Fibroblast of lung (primary cell): ENCODE measurements around the gene MAP2K5. TPM values are rescaled to one million over a fixed set of nuclear protein-coding genes. Genes with fewer than 3 reads are reported as not detected.

Experiments used
- DNase-seq, 2 donors: peaks; one replicate each; pipeline versions ENCODE4 v3.0.0 to v3.0.0-alpha.2; 2010; ENCODE audit warnings: low read depth in 2 of 2
- H2AFZ ChIP-seq: 2 replicates; pipeline ENCODE4 v1.5.1; 2012; ENCODE audit warnings: low read length, control low read depth, inconsistent platforms
- H3K27ac ChIP-seq: 2 replicates; pipeline ENCODE4 v1.5.1; 2011; ENCODE audit warnings: low read length, control low read depth; ENCODE audit not compliant: insufficient read depth
- H3K27me3 ChIP-seq: 2 replicates; pipeline ENCODE4 v1.5.1; 2011; ENCODE audit warnings: mild to moderate bottlenecking, low read length; ENCODE audit not compliant: control insufficient read depth, insufficient read depth
- H3K36me3 ChIP-seq: 2 replicates; pipeline ENCODE4 v1.5.1; 2011; ENCODE audit warnings: low read length; ENCODE audit not compliant: control insufficient read depth, insufficient read depth
- H3K4me1 ChIP-seq: 2 replicates; pipeline ENCODE4 v1.5.1; 2011; ENCODE audit warnings: low read length; ENCODE audit not compliant: control insufficient read depth, insufficient read depth; ENCODE audit errors: extremely low read depth
- H3K4me2 ChIP-seq: 2 replicates; pipeline ENCODE4 v1.5.1; 2011; ENCODE audit warnings: low read length, control low read depth; ENCODE audit not compliant: insufficient read depth; ENCODE audit errors: extremely low read depth
- H3K4me3 ChIP-seq, 4 experiments: fragments of 200-600 bp in 1 of 4; sonication (generic) in 1 of 4; replicated peaks in 1 of 4; 2 replicates each; pipeline ENCODE4 v1.5.1; 2011 to 2016; ENCODE audit warnings: low read length in 4 of 4, low read depth in 3 of 4, mild to moderate bottlenecking in 3 of 4, control low read depth in 2 of 4, inconsistent platforms in 1 of 4, mixed read lengths in 1 of 4; ENCODE audit not compliant: insufficient read depth in 1 of 4; ENCODE audit errors: control extremely low read depth in 1 of 4
- H3K79me2 ChIP-seq: 2 replicates; pipeline ENCODE4 v1.5.1; 2012; ENCODE audit warnings: mild to moderate bottlenecking, low read length, inconsistent platforms; ENCODE audit not compliant: control insufficient read depth, insufficient read depth
- H3K9ac ChIP-seq: 2 replicates; pipeline ENCODE4 v1.5.1; 2011; ENCODE audit warnings: mild to moderate bottlenecking, low read length, control low read depth; ENCODE audit not compliant: insufficient read depth
- H3K9me3 ChIP-seq: 2 replicates; pipeline ENCODE4 v1.5.1; 2012; ENCODE audit warnings: low read depth, low read length; ENCODE audit not compliant: control insufficient read depth, insufficient read depth
- H4K20me1 ChIP-seq: 2 replicates; pipeline ENCODE4 v1.5.1; 2011; ENCODE audit warnings: low read length; ENCODE audit not compliant: control insufficient read depth, insufficient read depth; ENCODE audit errors: extremely low read depth
- EZH2 ChIP-seq: IDR thresholded peaks from 2 replicates; pipeline ENCODE4 v1.5.1; 2012; ENCODE audit warnings: low read length, control low read depth, mild to moderate bottlenecking; ENCODE audit errors: missing control alignments
- polyA plus RNA-seq, 2 donors: library from polyadenylated mRNA; depleted of rRNA in 1 of 2; stranded (reverse) in 1 of 2; unstranded in 1 of 2; fragments of >200 nt; gene quantifications; 2 replicates each; pipeline ENCODE4 v1.2.1, GENCODE V29; 2011 to 2012; ENCODE audit warnings: missing spikeins in 1 of 2
- total RNA-seq: library from RNA; depleted of rRNA; stranded (reverse); fragments of >200 nt; gene quantifications from 2 replicates; pipeline ENCODE4 v1.2.1, GENCODE V29; 2014
- TF ChIP-seq, protein P1 (sequence below), 2 donors: IDR thresholded peaks in 1 of 2; conservative IDR thresholded peaks in 1 of 2; 1 replicate in 1 of 2; 2 replicates in 1 of 2; pipeline ENCODE4 v1.5.1; 2011 to 2012; ENCODE audit warnings: low read length in 2 of 2, control low read depth in 1 of 2, inconsistent platforms in 1 of 2, low read depth in 1 of 2, mild to moderate bottlenecking in 1 of 2

The MAP2K5 gene
- total and polyA plus RNA-seq, 2 donors (not counting 1 experiment from before 2014, with no cell fraction given): 5.7 to 10.2 TPM

- Histone ChIP-seq H3K4me1 (no peaks in the 10 kb centered on the region), H3K9me3 (no peaks in the 10 kb centered on the region), H3K79me2 (no peaks in the 10 kb centered on the region), H3K4me2 (no peak overlapping the region), H3K36me3 (no peaks in the 10 kb centered on the region), H3K4me3 (no peak overlapping the region), H2AFZ (no peak overlapping the region), H3K27me3 (no peaks in the 10 kb centered on the region), H3K27ac (no peak overlapping the region), H4K20me1 (no peaks in the 10 kb centered on the region), H3K9ac (no peak overlapping the region)
- TF ChIP-seq, protein P1, sequence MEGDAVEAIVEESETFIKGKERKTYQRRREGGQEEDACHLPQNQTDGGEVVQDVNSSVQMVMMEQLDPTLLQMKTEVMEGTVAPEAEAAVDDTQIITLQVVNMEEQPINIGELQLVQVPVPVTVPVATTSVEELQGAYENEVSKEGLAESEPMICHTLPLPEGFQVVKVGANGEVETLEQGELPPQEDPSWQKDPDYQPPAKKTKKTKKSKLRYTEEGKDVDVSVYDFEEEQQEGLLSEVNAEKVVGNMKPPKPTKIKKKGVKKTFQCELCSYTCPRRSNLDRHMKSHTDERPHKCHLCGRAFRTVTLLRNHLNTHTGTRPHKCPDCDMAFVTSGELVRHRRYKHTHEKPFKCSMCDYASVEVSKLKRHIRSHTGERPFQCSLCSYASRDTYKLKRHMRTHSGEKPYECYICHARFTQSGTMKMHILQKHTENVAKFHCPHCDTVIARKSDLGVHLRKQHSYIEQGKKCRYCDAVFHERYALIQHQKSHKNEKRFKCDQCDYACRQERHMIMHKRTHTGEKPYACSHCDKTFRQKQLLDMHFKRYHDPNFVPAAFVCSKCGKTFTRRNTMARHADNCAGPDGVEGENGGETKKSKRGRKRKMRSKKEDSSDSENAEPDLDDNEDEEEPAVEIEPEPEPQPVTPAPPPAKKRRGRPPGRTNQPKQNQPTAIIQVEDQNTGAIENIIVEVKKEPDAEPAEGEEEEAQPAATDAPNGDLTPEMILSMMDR (conservative IDR thresholded peaks at IDR 0.05 in 1 of 2, IDR thresholded peaks at IDR 0.05 in 1 of 2; ENCODE audit: low read depth in 1 of 2, low read length in 2 of 2): no peak
- TF ChIP-seq EZH2: no peak
- DNase-seq: peak in 1 of 2 donors; percentile 6
These were observed 157.5 kb downstream of the MAP2K5 start for GRCh38 chr15:67700023-67700422.

- no peaks in the 10 kb centered on the region for H3K4me1 ChIP-seq
- no peak overlapping the region for H3K27ac ChIP-seq
- no peaks in the 10 kb centered on the region for H3K27me3 ChIP-seq
- DNase-seq: peak; percentile 42 to 52
- H3K9ac ChIP-seq: no peak overlapping the region
- no peak overlapping the region for H2AFZ ChIP-seq
- H3K4me3 ChIP-seq: no peak overlapping the region
- H3K79me2 ChIP-seq: no peaks in the 10 kb centered on the region
- no peaks in the 10 kb centered on the region for H3K36me3 ChIP-seq
- H3K9me3 ChIP-seq: no peaks in the 10 kb centered on the region
- no peaks in the 10 kb centered on the region for H4K20me1 ChIP-seq
- no peak overlapping the region for H3K4me2 ChIP-seq
- no peak for TF ChIP-seq EZH2
- TF ChIP-seq, protein P1 (conservative IDR thresholded peaks at IDR 0.05 in 1 of 2, IDR thresholded peaks at IDR 0.05 in 1 of 2; ENCODE audit: low read depth in 1 of 2, low read length in 2 of 2): no peak
These were observed 159.2 kb downstream of the MAP2K5 start for GRCh38 chr15:67701669-67702068.

DNA sequence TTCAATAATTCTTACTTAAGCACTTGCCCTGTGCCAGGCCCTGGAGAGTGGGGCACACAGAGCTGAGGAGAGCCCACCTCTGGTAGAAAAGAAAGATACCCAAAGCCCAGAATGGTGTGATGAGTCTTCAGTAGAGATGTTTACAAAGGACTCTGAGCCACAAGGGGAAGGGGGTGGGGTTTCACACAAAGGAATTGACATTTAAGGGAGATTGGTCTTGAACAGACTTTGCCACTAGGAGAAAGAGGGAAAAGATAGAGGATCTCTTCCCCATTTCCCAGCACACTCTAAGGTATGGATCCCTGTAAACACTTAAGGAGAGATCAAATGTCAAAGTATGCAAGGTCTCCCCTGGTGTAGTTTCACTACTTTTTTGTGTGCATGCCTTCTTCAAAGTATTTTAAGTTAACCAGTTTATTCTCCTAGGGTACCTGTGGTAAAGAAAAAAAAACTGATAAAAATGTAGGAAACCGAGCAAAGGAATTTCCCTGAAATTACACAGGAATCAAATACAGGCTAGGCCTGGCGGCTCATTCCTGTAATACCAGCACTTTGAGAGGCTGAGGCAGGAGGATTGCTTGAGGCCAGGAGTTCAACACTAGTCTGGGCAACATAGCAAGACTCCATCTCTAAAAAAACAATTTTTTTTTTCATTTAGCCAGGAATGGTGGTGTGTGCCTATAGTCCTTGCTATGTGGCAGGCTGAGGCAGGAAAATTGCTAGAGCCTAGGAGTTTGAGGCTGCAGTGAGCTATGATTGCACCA, 165.2 kb downstream of the MAP2K5 start:
- TF ChIP-seq EZH2: no peak
- TF ChIP-seq, protein P1 (conservative IDR thresholded peaks at IDR 0.05 in 1 of 2, IDR thresholded peaks at IDR 0.05 in 1 of 2; ENCODE audit: low read depth in 1 of 2, low read length in 2 of 2): no peak
- Histone ChIP-seq H3K4me3 (no peak overlapping the region), H3K4me1 (no peaks in the 10 kb centered on the region), H3K27me3 (no peaks in the 10 kb centered on the region), H3K79me2 (no peaks in the 10 kb centered on the region), H2AFZ (no peak overlapping the region), H3K9me3 (no peaks in the 10 kb centered on the region), H4K20me1 (no peaks in the 10 kb centered on the region), H3K9ac (no peak overlapping the region), H3K4me2 (no peak overlapping the region), H3K27ac (no peak overlapping the region), H3K36me3 (no peaks in the 10 kb centered on the region)
- DNase-seq: no peak
